Mesendoderm (in vitro differentiated cells): ENCODE data around the gene VAV3.
A peak's percentile ranks its signal among the peaks of the same experiment; 100 is the strongest.

Experiments
- DNase-seq: peaks from one replicate; pipeline ENCODE4 v3.0.0; 2013
- H2AK5ac ChIP-seq: 2 replicates; pipeline ENCODE4 v1.6.1; 2013; ENCODE audit warnings: low read length, inconsistent platforms
- H2BK120ac ChIP-seq: 2 replicates; pipeline ENCODE4 v1.6.1; 2013; ENCODE audit warnings: low read depth, mild to moderate bottlenecking, low read length, moderate library complexity, mixed read lengths
- H2BK15ac ChIP-seq: replicated peaks from 2 replicates; pipeline ENCODE4 v1.6.1; 2013; ENCODE audit warnings: low read depth, mild to moderate bottlenecking, moderate library complexity
- H2BK5ac ChIP-seq: 2 replicates; pipeline ENCODE4 v1.6.1; 2013; ENCODE audit warnings: low read length, inconsistent platforms
- H3K18ac ChIP-seq: 2 replicates; pipeline ENCODE4 v1.6.1; 2013; ENCODE audit warnings: mild to moderate bottlenecking, low read length, mixed read lengths
- H3K23ac ChIP-seq: one replicate; pipeline ENCODE4 v1.6.1; 2013; ENCODE audit warnings: low read length
- H3K27ac ChIP-seq: 2 replicates; pipeline ENCODE4 v1.5.1; 2013; ENCODE audit warnings: low read depth, mild to moderate bottlenecking, inconsistent platforms, low read length, moderate library complexity
- H3K27me3 ChIP-seq: 2 replicates; pipeline ENCODE4 v1.6.1; 2013; ENCODE audit warnings: low read length, control low read depth, mild to moderate bottlenecking, inconsistent platforms; ENCODE audit not compliant: insufficient read depth, poor library complexity
- H3K36me3 ChIP-seq: 2 replicates; pipeline ENCODE4 v1.6.1; 2013; ENCODE audit warnings: low read length, inconsistent platforms; ENCODE audit not compliant: control insufficient read depth, insufficient read depth
- H3K4ac ChIP-seq: one replicate; pipeline ENCODE4 v1.6.1; 2013; ENCODE audit warnings: low read depth, mild to moderate bottlenecking, low read length, moderate library complexity
- H3K4me1 ChIP-seq: 2 replicates; pipeline ENCODE4 v1.6.1; 2013; ENCODE audit warnings: low read depth, low read length, inconsistent platforms; ENCODE audit not compliant: control insufficient read depth
- H3K4me2 ChIP-seq: 2 replicates; pipeline ENCODE4 v1.6.1; 2013; ENCODE audit warnings: low read length
- H3K4me3 ChIP-seq: 2 replicates; pipeline ENCODE4 v1.5.1; 2013; ENCODE audit warnings: mild to moderate bottlenecking, low read length
- H3K56ac ChIP-seq: one replicate; pipeline ENCODE4 v1.6.1; 2013; ENCODE audit warnings: low read length
- H3K79me1 ChIP-seq: 2 replicates; pipeline ENCODE4 v1.6.1; 2013; ENCODE audit warnings: low read length, inconsistent platforms
- H3K79me2 ChIP-seq: 2 replicates; pipeline ENCODE4 v1.6.1; 2013; ENCODE audit warnings: mild to moderate bottlenecking, low read length; ENCODE audit not compliant: control insufficient read depth, insufficient read depth
- H3K9ac ChIP-seq: 2 replicates; pipeline ENCODE4 v1.6.1; 2013; ENCODE audit warnings: low read length, inconsistent platforms
- H4K5ac ChIP-seq: one replicate; pipeline ENCODE4 v1.6.1; 2013; ENCODE audit warnings: low read length
- H4K8ac ChIP-seq: one replicate; pipeline ENCODE4 v1.6.1; 2013; ENCODE audit warnings: low read depth, mild to moderate bottlenecking, control low read depth, low read length, moderate library complexity
- WGBS: extraction: QIAGEN DNeasy Blood & Tissue Kit; methylation state at CpG from one replicate; pipeline ENCODE4 v1.1.7; 2013; ENCODE audit warnings: low lambda C conversion rate, missing lambda C conversion rate; ENCODE audit not compliant: insufficient coverage; ENCODE audit errors: extremely low coverage; 5-methylcytosine and 5-hydroxymethylcytosine counted together

VAV3 gene

DNA sequence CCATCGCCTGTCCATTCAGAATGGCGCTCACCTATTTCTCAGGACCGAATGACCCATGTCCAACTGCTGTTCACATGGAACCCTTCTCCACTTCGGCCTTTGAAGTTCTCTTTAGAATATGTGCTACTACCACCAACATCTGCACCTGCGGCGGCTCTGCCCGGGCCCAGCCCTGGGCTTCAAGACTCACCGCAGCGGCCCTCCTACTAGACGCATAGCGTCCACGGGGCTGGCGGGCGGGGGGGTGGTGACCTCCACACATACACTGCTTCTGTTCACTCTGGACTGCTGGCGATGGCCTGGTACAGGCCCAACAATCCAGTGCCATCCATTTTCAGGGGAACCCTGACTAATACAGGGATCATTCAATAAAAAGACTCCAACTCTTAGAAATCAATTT is 394.2 kb downstream of the VAV3 start:
- Histone ChIP-seq H4K8ac (no peak overlapping the region), H3K4me1 (no peaks in the 10 kb centered on the region), H3K4ac (no peak overlapping the region), H2BK15ac (no peak overlapping the region), H3K27me3 (no peaks in the 10 kb centered on the region), H3K4me2 (no peak overlapping the region), H3K9ac (no peak overlapping the region), H2BK5ac (no peak overlapping the region), H3K27ac (no peak overlapping the region), H3K79me2 (no peaks in the 10 kb centered on the region), H4K5ac (no peak overlapping the region), H2BK120ac (no peak overlapping the region), H2AK5ac (no peak overlapping the region), H3K79me1 (no peaks in the 10 kb centered on the region), H3K56ac (no peak overlapping the region), H3K23ac (no peak overlapping the region), H3K36me3 (no peaks in the 10 kb centered on the region), H3K4me3 (no peak overlapping the region), H3K18ac (no peak overlapping the region)
- WGBS = no CpG with 5 or more reads among the region's 15 CpGs
- DNase-seq = no peak

DNA sequence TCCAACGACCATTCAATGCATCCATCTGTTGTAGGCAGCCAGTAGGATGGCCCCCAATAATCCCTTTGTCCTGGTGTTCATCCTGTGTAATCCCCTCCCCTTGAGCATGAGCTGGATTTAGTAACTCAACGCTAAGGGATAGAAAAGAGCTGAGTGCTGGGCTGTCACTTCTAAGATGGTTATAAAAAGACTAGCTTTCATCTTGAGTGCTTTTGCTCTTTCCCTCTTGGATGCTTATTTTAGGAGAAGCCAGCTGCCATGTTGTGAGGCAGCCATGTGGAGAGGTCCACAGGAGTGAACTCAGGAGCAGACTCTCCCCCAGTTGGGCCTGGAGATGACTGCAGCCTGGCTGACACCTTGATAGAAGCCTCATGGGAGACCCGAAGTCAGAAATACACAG is 401.5 kb downstream of the VAV3 start:
- Histone ChIP-seq H3K79me1 (no peaks in the 10 kb centered on the region), H4K8ac (no peak overlapping the region), H3K4me3 (no peak overlapping the region), H3K4ac (no peak overlapping the region), H3K9ac (no peak overlapping the region), H3K79me2 (no peaks in the 10 kb centered on the region), H3K18ac (no peak overlapping the region), H4K5ac (no peak overlapping the region), H3K4me2 (no peak overlapping the region), H3K36me3 (no peaks in the 10 kb centered on the region), H3K4me1 (no peaks in the 10 kb centered on the region), H2BK120ac (no peak overlapping the region), H3K27me3 (no peaks in the 10 kb centered on the region), H3K27ac (no peak overlapping the region), H2AK5ac (no peak overlapping the region), H3K56ac (no peak overlapping the region), H3K23ac (no peak overlapping the region), H2BK5ac (no peak overlapping the region), H2BK15ac (no peak overlapping the region)
- no peak for DNase-seq
- WGBS = no CpG with 5 or more reads among the region's 3 CpGs

DNA sequence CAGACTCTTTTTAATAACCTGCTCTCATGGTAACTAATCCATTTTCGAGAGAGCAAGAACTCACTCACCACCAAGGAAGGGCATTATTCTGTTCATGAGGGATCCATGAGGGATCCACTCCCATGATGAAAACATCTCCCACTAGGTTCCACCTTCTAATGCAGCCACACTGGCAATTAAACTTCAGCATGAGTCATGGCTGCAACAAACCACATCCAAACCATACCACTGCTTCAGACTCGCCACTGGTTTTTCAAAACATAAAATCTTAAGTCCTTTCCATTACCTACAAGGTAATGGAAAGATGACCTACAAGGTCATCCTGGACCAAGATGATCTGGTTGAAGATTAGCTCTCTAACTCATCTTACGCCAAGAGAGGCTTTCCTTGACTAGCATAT is 405.1 kb downstream of the VAV3 start:
- no peak overlapping the region for H2BK120ac ChIP-seq
- H3K27ac ChIP-seq = no peak overlapping the region
- no peaks in the 10 kb centered on the region for H3K27me3 ChIP-seq
- no peak overlapping the region for H3K56ac ChIP-seq
- H3K18ac ChIP-seq = no peak overlapping the region
- no peak overlapping the region for H2BK5ac ChIP-seq
- H3K4me3 ChIP-seq = no peak overlapping the region
- no peak overlapping the region for H2BK15ac ChIP-seq
- no peak for DNase-seq
- no peak overlapping the region for H3K4me2 ChIP-seq
- H3K23ac ChIP-seq = no peak overlapping the region
- H3K4ac ChIP-seq = no peak overlapping the region
- H3K9ac ChIP-seq = no peak overlapping the region
- no peak overlapping the region for H4K5ac ChIP-seq
- WGBS = no CpG with 5 or more reads among the region's 3 CpGs
- H3K4me1 ChIP-seq = no peaks in the 10 kb centered on the region
- no peak overlapping the region for H2AK5ac ChIP-seq
- H3K36me3 ChIP-seq = no peaks in the 10 kb centered on the region
- no peak overlapping the region for H4K8ac ChIP-seq
- H3K79me2 ChIP-seq = no peaks in the 10 kb centered on the region
- H3K79me1 ChIP-seq = no peaks in the 10 kb centered on the region

DNA sequence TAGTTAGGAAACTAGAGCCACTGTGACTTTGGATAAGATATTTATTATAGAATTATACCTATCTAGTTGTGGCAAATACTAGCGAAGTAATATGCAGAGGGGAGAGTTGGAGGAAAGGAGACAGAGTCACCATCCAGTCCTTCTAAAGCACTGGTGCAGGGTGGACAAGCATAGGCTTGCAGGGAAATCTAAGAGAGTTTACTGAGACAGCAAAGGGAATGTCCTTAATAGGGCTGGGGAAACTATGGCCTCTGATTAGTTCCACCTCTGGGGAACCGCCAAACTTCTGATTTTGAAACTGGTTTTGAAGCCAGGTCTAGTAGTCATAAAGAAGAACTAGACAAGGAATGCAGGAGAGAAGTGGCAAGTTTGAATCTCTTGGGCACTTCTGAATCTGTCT is 407.9 kb downstream of the VAV3 start:
- Histone ChIP-seq H2BK120ac (no peak overlapping the region), H3K23ac (no peak overlapping the region), H3K9ac (no peak overlapping the region), H3K4me3 (no peak overlapping the region), H2BK15ac (no peak overlapping the region), H3K18ac (no peak overlapping the region), H4K8ac (no peak overlapping the region), H3K27ac (no peak overlapping the region), H2AK5ac (no peak overlapping the region), H3K27me3 (no peaks in the 10 kb centered on the region), H3K79me2 (no peaks in the 10 kb centered on the region), H3K4ac (no peak overlapping the region), H3K4me1 (no peaks in the 10 kb centered on the region), H3K4me2 (no peak overlapping the region), H3K79me1 (no peaks in the 10 kb centered on the region), H2BK5ac (no peak overlapping the region), H3K56ac (no peak overlapping the region), H3K36me3 (no peaks in the 10 kb centered on the region), H4K5ac (no peak overlapping the region)
- no CpG with 5 or more reads among the region's 2 CpGs for WGBS
- DNase-seq = no peak

DNA sequence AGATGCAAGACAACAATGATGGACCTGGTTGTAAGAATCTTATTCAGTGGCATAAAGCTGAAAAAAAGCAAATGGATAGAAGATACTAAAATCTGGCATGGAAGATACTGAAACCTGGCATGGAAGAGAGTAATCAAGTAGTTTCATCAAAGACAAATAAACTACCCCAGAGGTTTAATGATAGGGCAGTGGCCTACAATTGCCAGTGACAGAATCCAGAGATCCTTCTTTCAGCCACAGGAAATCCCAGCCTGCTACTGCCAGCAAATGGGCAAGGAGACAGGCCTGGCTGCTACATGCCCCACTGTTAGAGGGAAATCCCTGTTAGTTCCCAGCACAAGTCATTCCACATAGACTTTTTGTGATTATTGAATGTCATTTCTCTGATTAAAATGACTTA is 409.4 kb downstream of the VAV3 start:
- no peak overlapping the region for H3K23ac ChIP-seq
- no peaks in the 10 kb centered on the region for H3K4me1 ChIP-seq
- no peak overlapping the region for H3K9ac ChIP-seq
- no peak overlapping the region for H3K4ac ChIP-seq
- peak; percentile 7 for DNase-seq
- no peak overlapping the region for H2BK5ac ChIP-seq
- H4K5ac ChIP-seq = no peak overlapping the region
- no peak overlapping the region for H2BK120ac ChIP-seq
- no peak overlapping the region for H2AK5ac ChIP-seq
- no peaks in the 10 kb centered on the region for H3K27me3 ChIP-seq
- H2BK15ac ChIP-seq = no peak overlapping the region
- H3K18ac ChIP-seq = no peak overlapping the region
- no peaks in the 10 kb centered on the region for H3K79me2 ChIP-seq
- no peak overlapping the region for H4K8ac ChIP-seq
- no peaks in the 10 kb centered on the region for H3K79me1 ChIP-seq
- H3K36me3 ChIP-seq = no peaks in the 10 kb centered on the region
- no peak overlapping the region for H3K56ac ChIP-seq
- H3K4me3 ChIP-seq = no peak overlapping the region
- no peak overlapping the region for H3K4me2 ChIP-seq
- no peak overlapping the region for H3K27ac ChIP-seq

DNA sequence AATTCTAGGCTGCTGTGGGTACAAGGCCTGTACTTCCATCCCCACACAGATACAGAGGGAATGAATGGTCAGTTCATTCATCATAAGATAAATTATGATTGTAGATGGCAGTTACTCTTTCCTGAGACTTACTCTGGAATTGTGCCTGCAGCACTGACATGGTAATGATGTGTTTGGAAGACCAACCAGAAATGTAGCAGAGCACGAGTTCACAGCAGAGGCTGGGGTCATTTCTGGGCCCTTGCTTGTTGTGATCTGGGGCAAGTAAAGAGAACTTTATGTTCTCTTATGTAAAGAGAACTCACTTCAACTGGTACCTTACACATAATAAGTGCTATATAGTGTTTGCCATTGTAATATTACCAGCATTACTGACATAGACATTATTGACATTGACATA is 412.2 kb downstream of the VAV3 start:
- no CpG with 5 or more reads among the region's 1 CpG for WGBS
- no peaks in the 10 kb centered on the region for H3K4me1 ChIP-seq
- no peak overlapping the region for H3K56ac ChIP-seq

More for the DNA sequence above, 412.2 kb downstream of the VAV3 start:
- H3K4ac ChIP-seq = no peak overlapping the region
- H3K18ac ChIP-seq = no peak overlapping the region
- no peak overlapping the region for H3K4me3 ChIP-seq
- H3K27ac ChIP-seq = no peak overlapping the region
- H3K79me1 ChIP-seq = no peaks in the 10 kb centered on the region
- no peak overlapping the region for H2AK5ac ChIP-seq
- no peak overlapping the region for H2BK15ac ChIP-seq
- H3K36me3 ChIP-seq = no peaks in the 10 kb centered on the region
- H3K79me2 ChIP-seq = no peaks in the 10 kb centered on the region
- no peak overlapping the region for H3K23ac ChIP-seq
- H2BK5ac ChIP-seq = no peak overlapping the region
- no peaks in the 10 kb centered on the region for H3K27me3 ChIP-seq
- H3K9ac ChIP-seq = no peak overlapping the region
- no peak overlapping the region for H3K4me2 ChIP-seq
- H2BK120ac ChIP-seq = no peak overlapping the region
- H4K5ac ChIP-seq = no peak overlapping the region
- DNase-seq = no peak
- no peak overlapping the region for H4K8ac ChIP-seq
